MM.1S (cell line): Measurements from ENCODE around the gene SLC8B1.

Experiments used
- DNase-seq: peaks from one replicate; pipeline ENCODE4 v3.0.0-alpha.2; 2015
- H2AFZ ChIP-seq: fragments of 300-600 bp; sonication (generic); 2 replicates; pipeline ENCODE4 v1.6.0; 2016; ENCODE audit warnings: antibody characterized with exemption, low read length
- H3F3A ChIP-seq: fragments of 300-600 bp; sonication (generic); 2 replicates; pipeline ENCODE4 v1.6.1; 2016; ENCODE audit warnings: mild to moderate bottlenecking, antibody characterized with exemption, low read length, moderate library complexity, mixed read lengths; ENCODE audit not compliant: insufficient read depth
- H3K27ac ChIP-seq: fragments of 300-600 bp; sonication (generic); 2 replicates; pipeline ENCODE4 v1.5.1; 2016; ENCODE audit warnings: mild to moderate bottlenecking, low read length
- H3K27me3 ChIP-seq: fragments of 300-600 bp; sonication (generic); replicated peaks from 2 replicates; pipeline ENCODE4 v1.6.0; 2016; ENCODE audit warnings: low read length; ENCODE audit not compliant: insufficient read depth
- H3K36me3 ChIP-seq: fragments of 300-600 bp; sonication (generic); replicated peaks from 2 replicates; pipeline ENCODE4 v1.6.1; 2016; ENCODE audit warnings: mild to moderate bottlenecking, low read length, mixed read lengths; ENCODE audit not compliant: insufficient read depth
- H3K4me1 ChIP-seq: fragments of 300-600 bp; sonication (generic); 2 replicates; pipeline ENCODE4 v1.6.1; 2016; ENCODE audit warnings: low read length, mixed read lengths
- H3K4me2 ChIP-seq: fragments of 300-600 bp; sonication (generic); 2 replicates; pipeline ENCODE4 v1.6.0; 2016; ENCODE audit warnings: low read depth, low read length
- H3K4me3 ChIP-seq: fragments of 300-600 bp; sonication (generic); 2 replicates; pipeline ENCODE4 v1.5.1; 2016; ENCODE audit warnings: low read length, mixed read lengths
- H3K79me2 ChIP-seq: fragments of 300-600 bp; sonication (generic); 2 replicates; pipeline ENCODE4 v1.6.1; 2016; ENCODE audit warnings: mixed run types, low read length, mixed read lengths
- H3K9ac ChIP-seq: fragments of 300-600 bp; sonication (generic); 2 replicates; pipeline ENCODE4 v1.6.1; 2016; ENCODE audit warnings: low read length, mixed read lengths
- H3K9me2 ChIP-seq: fragments of 300-600 bp; sonication (generic); replicated peaks from 2 replicates; pipeline ENCODE4 v1.6.1; 2016; ENCODE audit warnings: mild to moderate bottlenecking, low read length, mixed read lengths; ENCODE audit not compliant: insufficient read depth
- H3K9me3 ChIP-seq: fragments of 300-600 bp; sonication (generic); replicated peaks from 2 replicates; pipeline ENCODE4 v1.6.1; 2016; ENCODE audit warnings: mild to moderate bottlenecking, low read length, mixed read lengths; ENCODE audit not compliant: insufficient read depth
- H4K20me1 ChIP-seq: fragments of 300-600 bp; sonication (generic); 2 replicates; pipeline ENCODE4 v1.6.1; 2016; ENCODE audit warnings: mild to moderate bottlenecking, low read length, moderate library complexity, mixed read lengths; ENCODE audit not compliant: insufficient read depth
- CTCF ChIP-seq: fragments of 300-600 bp; sonication (generic); IDR thresholded peaks from 2 replicates; pipeline ENCODE4 v1.5.1; 2016; ENCODE audit warnings: antibody characterized with exemption, low read length, mixed read lengths
- EZH2 ChIP-seq: fragments of 300-600 bp; sonication (generic); optimal IDR thresholded peaks from 2 replicates; pipeline ENCODE3; 2017; ENCODE audit warnings: low read depth, mild to moderate bottlenecking, antibody characterized with exemption, low read length, mixed read lengths
- EZH2phosphoT487 ChIP-seq: fragments of 300-600 bp; sonication (generic); IDR thresholded peaks from 2 replicates; pipeline ENCODE4 v1.6.1; 2018; ENCODE audit warnings: antibody characterized with exemption, low read length

SLC8B1 gene

DNA sequence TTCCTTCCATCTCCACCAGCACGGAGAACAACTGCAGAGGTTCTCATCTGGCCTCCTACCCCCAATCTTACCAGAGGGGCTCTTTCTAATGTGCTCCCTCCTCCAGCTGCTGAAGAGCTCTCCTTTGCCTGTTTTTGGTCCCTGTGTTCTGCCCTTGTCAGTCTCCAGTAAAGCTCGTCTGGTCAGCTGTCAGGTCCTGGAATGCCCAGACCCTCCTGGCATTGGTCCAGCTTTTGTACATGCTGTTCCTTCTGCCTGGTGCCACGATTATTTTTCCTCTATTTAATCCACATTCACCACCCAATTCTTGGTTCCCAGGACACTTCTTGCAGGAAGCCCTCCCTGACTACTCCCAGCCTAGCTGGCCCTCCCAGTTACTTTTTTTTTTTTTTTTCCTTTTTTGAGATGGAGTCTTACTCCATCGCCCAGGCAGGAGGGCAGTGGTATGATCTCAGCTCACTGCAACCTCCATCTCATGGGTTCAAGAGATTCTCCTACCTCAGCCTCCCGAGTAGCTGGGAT is 6.5 kb downstream of the SLC8B1 start:
- no peaks in the 10 kb centered on the region for H3F3A ChIP-seq
- no peak for TF ChIP-seq EZH2phosphoT487
- TF ChIP-seq CTCF: no peak
- no peaks in the 10 kb centered on the region for H3K9me2 ChIP-seq
- H3K79me2 ChIP-seq: no peaks in the 10 kb centered on the region
- no peak overlapping the region for H2AFZ ChIP-seq
- no peak for DNase-seq
- H3K4me3 ChIP-seq: no peak overlapping the region
- no peaks in the 10 kb centered on the region for H3K36me3 ChIP-seq
- no peaks in the 10 kb centered on the region for H3K9me3 ChIP-seq
- no peaks in the 10 kb centered on the region for H4K20me1 ChIP-seq
- no peaks in the 10 kb centered on the region for H3K27me3 ChIP-seq
- H3K27ac ChIP-seq: no peak overlapping the region
- H3K4me1 ChIP-seq: no peaks in the 10 kb centered on the region
- H3K9ac ChIP-seq: no peak overlapping the region
- H3K4me2 ChIP-seq: no peak overlapping the region

- H3K27ac ChIP-seq: no peak overlapping the region
- no peaks in the 10 kb centered on the region for H4K20me1 ChIP-seq
- H3K9me3 ChIP-seq: no peaks in the 10 kb centered on the region
- H3K4me2 ChIP-seq: no peak overlapping the region
- TF ChIP-seq CTCF (no peak), EZH2phosphoT487 (no peak), EZH2 (no peak)
- H3K79me2 ChIP-seq: no peaks in the 10 kb centered on the region
- H2AFZ ChIP-seq: no peak overlapping the region
- no peaks in the 10 kb centered on the region for H3K36me3 ChIP-seq
- no peaks in the 10 kb centered on the region for H3K9me2 ChIP-seq
- no peak for DNase-seq
- H3K9ac ChIP-seq: no peak overlapping the region
- H3F3A ChIP-seq: no peaks in the 10 kb centered on the region
- no peaks in the 10 kb centered on the region for H3K4me1 ChIP-seq
- H3K27me3 ChIP-seq: no peaks in the 10 kb centered on the region
- no peak overlapping the region for H3K4me3 ChIP-seq
These were observed 8.0 kb downstream of the SLC8B1 start for GRCh38 chr12:113326775-113327395.

DNA sequence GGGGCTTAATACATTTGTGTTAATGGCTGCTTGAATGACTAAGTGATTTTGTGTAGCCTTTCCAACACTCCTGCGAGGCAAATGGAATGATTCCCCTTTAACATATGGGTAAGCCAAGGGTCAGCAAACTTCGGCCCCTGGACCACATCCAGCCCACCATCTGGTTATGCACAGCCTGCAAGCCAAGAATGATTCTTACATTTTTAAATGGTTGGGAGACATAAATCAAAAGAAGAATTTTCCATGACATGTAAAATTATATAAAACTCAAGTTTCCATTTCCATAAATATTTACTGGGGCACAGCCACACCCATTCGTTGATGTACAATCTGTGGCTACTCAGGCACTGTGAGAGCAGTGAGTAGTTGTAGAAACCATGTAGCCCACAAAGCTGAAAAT is 9.0 kb downstream of the SLC8B1 start:
- no peak overlapping the region for H2AFZ ChIP-seq
- H3K4me1 ChIP-seq: no peaks in the 10 kb centered on the region
- no peak overlapping the region for H3K9ac ChIP-seq
- no peak overlapping the region for H3K4me2 ChIP-seq
- no peaks in the 10 kb centered on the region for H3K9me2 ChIP-seq
- no peaks in the 10 kb centered on the region for H3K36me3 ChIP-seq
- no peak overlapping the region for H3K27ac ChIP-seq
- no peak for DNase-seq
- no peaks in the 10 kb centered on the region for H3K27me3 ChIP-seq
- H3F3A ChIP-seq: no peaks in the 10 kb centered on the region
- no peaks in the 10 kb centered on the region for H3K9me3 ChIP-seq
- TF ChIP-seq EZH2phosphoT487: no peak
- no peak for TF ChIP-seq CTCF
- TF ChIP-seq EZH2: no peak
- H4K20me1 ChIP-seq: no peaks in the 10 kb centered on the region
- H3K4me3 ChIP-seq: no peak overlapping the region
- H3K79me2 ChIP-seq: no peaks in the 10 kb centered on the region
